ENCODE data around the gene PLEKHM2. TPM values are rescaled to one million over a fixed set of nuclear protein-coding genes. Genes with fewer than 3 reads are reported as not detected.
A peak's percentile ranks its signal among the peaks of the same experiment; 100 is the strongest.

Gene PLEKHM2, protein sequence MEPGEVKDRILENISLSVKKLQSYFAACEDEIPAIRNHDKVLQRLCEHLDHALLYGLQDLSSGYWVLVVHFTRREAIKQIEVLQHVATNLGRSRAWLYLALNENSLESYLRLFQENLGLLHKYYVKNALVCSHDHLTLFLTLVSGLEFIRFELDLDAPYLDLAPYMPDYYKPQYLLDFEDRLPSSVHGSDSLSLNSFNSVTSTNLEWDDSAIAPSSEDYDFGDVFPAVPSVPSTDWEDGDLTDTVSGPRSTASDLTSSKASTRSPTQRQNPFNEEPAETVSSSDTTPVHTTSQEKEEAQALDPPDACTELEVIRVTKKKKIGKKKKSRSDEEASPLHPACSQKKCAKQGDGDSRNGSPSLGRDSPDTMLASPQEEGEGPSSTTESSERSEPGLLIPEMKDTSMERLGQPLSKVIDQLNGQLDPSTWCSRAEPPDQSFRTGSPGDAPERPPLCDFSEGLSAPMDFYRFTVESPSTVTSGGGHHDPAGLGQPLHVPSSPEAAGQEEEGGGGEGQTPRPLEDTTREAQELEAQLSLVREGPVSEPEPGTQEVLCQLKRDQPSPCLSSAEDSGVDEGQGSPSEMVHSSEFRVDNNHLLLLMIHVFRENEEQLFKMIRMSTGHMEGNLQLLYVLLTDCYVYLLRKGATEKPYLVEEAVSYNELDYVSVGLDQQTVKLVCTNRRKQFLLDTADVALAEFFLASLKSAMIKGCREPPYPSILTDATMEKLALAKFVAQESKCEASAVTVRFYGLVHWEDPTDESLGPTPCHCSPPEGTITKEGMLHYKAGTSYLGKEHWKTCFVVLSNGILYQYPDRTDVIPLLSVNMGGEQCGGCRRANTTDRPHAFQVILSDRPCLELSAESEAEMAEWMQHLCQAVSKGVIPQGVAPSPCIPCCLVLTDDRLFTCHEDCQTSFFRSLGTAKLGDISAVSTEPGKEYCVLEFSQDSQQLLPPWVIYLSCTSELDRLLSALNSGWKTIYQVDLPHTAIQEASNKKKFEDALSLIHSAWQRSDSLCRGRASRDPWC
- 59.9 to 63.0 TPM (median 60.6 TPM) in 3 replicates for total RNA-seq

DNA sequence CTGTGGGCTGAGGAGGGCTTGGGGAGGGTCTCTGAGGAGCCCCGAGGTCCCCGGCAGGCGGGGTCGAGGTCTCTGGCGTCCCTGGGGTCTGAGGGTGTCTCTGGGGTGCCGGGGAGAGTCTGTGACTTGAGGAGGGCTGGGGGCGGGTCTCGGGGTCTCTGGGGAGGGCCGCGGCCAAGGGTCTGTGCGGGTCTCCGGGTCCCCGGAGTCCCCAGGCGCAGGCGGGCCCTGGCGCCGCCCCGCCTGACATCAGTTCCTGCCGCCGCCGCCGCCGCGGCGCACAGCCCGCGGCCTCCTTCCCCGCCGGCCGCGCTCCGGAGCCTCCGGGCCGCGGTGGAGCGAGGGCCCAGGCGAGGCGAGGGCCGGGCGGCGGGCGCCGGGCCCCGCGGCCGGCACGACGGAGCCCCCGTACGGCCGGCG, at the start of gene PLEKHM2:
Gene PLEKHM2, plus strand, starts transcription at position 279 of the 420 bp plus-strand sequence. CDS start 239 bp downstream, outside the sequence.
- DNase-seq (ENCODE audit: low spot score in 2 of 2, unreplicated experiment in 2 of 2) = no peak
- peak within 1 kb of the TSS; percentile 81 for H3K4me3 Mint-ChIP-seq
- peak within 1 kb of the TSS; percentile 91 for H3K27ac Mint-ChIP-seq
- peaks cover 7% of the 10 kb centered on the region for H3K36me3 Mint-ChIP-seq
- H3K27me3 Mint-ChIP-seq (ENCODE audit: low read depth) = no peaks in the 10 kb centered on the region
- TF ChIP-seq, protein P1, sequence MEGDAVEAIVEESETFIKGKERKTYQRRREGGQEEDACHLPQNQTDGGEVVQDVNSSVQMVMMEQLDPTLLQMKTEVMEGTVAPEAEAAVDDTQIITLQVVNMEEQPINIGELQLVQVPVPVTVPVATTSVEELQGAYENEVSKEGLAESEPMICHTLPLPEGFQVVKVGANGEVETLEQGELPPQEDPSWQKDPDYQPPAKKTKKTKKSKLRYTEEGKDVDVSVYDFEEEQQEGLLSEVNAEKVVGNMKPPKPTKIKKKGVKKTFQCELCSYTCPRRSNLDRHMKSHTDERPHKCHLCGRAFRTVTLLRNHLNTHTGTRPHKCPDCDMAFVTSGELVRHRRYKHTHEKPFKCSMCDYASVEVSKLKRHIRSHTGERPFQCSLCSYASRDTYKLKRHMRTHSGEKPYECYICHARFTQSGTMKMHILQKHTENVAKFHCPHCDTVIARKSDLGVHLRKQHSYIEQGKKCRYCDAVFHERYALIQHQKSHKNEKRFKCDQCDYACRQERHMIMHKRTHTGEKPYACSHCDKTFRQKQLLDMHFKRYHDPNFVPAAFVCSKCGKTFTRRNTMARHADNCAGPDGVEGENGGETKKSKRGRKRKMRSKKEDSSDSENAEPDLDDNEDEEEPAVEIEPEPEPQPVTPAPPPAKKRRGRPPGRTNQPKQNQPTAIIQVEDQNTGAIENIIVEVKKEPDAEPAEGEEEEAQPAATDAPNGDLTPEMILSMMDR (IDR thresholded peaks at IDR 0.05; ENCODE audit: unreplicated experiment) = no peak
- H3K9me3 Mint-ChIP-seq = no peaks in the 10 kb centered on the region
- peaks cover 24% of the 10 kb centered on the region for H3K4me1 Mint-ChIP-seq

- TF ChIP-seq, protein P1 (IDR thresholded peaks at IDR 0.05; ENCODE audit: unreplicated experiment) = no peak
- Mint-ChIP-seq H3K4me3 (no peak overlapping the region), H3K4me1 (no peaks in the 10 kb centered on the region), H3K27me3 (ENCODE audit: low read depth) (no peaks in the 10 kb centered on the region), H3K27ac (no peak overlapping the region), H3K9me3 (no peaks in the 10 kb centered on the region), H3K36me3 (peaks cover 44% of the 10 kb centered on the region)
- DNase-seq (ENCODE audit: low spot score in 2 of 2, unreplicated experiment in 2 of 2) = no peak
Measured at GRCh38 chr1:15636436-15636835, 47.7 kb upstream of the PLEKHM2 start.

DNA sequence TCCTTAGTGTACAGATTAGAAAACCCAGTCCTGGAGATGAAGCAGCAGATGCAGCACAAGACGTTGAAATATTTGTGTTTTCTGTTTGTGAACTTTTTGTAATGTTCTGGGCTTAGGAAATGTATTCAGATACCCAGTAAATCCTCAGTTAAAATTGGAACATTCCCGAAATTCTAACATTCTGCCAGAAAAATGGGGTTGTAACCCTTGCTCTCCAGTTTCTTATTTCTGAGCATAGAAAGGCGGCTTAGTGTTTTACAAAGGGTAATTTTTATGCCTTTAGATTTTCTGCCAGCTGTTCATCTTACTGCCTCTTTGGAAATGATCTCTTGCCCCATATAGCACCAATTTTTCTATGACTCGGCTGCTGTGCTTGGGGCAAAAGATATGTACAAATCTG, 46.3 kb upstream of the PLEKHM2 start:
- Mint-ChIP-seq H3K27me3 (ENCODE audit: low read depth) (no peaks in the 10 kb centered on the region), H3K27ac (no peak overlapping the region), H3K4me3 (no peak overlapping the region), H3K9me3 (no peaks in the 10 kb centered on the region), H3K36me3 (peaks cover 45% of the 10 kb centered on the region), H3K4me1 (no peaks in the 10 kb centered on the region)
- no peak for DNase-seq (ENCODE audit: low spot score in 2 of 2, unreplicated experiment in 2 of 2)
- TF ChIP-seq, protein P1 (IDR thresholded peaks at IDR 0.05; ENCODE audit: unreplicated experiment) = no peak

DNA sequence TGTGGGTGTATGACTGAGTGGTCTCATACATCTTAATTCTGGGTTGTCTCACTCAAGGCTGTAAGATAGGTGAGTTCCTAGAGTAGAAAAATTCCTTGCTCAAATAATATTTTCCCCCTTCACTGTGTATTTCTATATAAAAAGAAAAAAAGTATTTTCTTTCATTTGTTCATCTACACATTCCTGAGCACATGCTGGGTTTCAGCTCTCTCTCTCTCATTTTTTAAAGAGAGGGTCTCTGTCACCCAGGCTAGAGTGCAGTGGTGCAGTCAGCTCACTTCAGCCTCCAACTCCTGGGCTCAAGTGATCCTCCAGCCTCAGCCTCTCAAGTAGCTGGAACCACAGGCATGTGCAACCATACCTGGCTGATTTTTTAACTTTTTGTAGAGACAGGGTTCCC, 44.9 kb upstream of the PLEKHM2 start:
- H3K4me3 Mint-ChIP-seq = no peak overlapping the region
- no peak for DNase-seq (ENCODE audit: low spot score in 2 of 2, unreplicated experiment in 2 of 2)
- H3K27me3 Mint-ChIP-seq (ENCODE audit: low read depth) = no peaks in the 10 kb centered on the region
- H3K36me3 Mint-ChIP-seq = peaks cover 47% of the 10 kb centered on the region
- TF ChIP-seq, protein P1 (IDR thresholded peaks at IDR 0.05; ENCODE audit: unreplicated experiment) = no peak
- no peaks in the 10 kb centered on the region for H3K4me1 Mint-ChIP-seq
- no peak overlapping the region for H3K27ac Mint-ChIP-seq
- no peaks in the 10 kb centered on the region for H3K9me3 Mint-ChIP-seq

- Mint-ChIP-seq H3K27ac (no peak overlapping the region), H3K36me3 (peaks cover 46% of the 10 kb centered on the region), H3K4me1 (no peaks in the 10 kb centered on the region), H3K27me3 (ENCODE audit: low read depth) (no peaks in the 10 kb centered on the region), H3K4me3 (no peak overlapping the region), H3K9me3 (no peaks in the 10 kb centered on the region)
- DNase-seq (ENCODE audit: low spot score in 2 of 2, unreplicated experiment in 2 of 2) = no peak
- TF ChIP-seq, protein P1 (IDR thresholded peaks at IDR 0.05; ENCODE audit: unreplicated experiment) = no peak
Measured at GRCh38 chr1:15639931-15640330, 44.2 kb upstream of the PLEKHM2 start.
